ENCODE results near the gene LPAR1.

Gene LPAR1

DNA sequence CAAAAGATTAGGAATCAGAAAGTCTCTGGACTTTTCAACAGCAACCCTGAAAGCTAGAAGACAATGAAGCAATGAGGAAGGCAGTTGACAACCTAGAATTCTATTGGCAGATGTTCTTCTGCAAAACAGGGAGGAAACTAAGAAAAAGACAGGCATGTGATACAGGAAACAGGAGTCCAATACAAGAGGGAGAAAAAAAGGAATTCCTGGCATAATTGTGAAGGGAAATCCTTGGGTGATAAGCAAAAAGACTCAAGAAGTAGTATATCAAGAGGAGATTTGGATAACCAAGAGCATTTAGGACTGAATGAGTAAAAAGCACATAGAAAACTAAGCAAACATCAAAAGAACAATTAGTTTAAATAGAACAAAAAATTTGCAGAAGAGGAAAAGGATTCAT lies 58.6 kb downstream of the LPAR1 start:
- Histone ChIP-seq H3K27me3 (ENCODE audit: insufficient read depth, low read length, poor library complexity, severe bottlenecking) (no peaks in the 10 kb centered on the region), H3K79me2 (ENCODE audit: insufficient read depth, low read length) (no peaks in the 10 kb centered on the region), H3K4me3 (ENCODE audit: low read length, poor library complexity, severe bottlenecking) (no peak overlapping the region), H3F3A (ENCODE audit: low read depth) (no peaks in the 10 kb centered on the region), H3K4me1 (ENCODE audit: insufficient read depth, low read length, poor library complexity, severe bottlenecking) (no peaks in the 10 kb centered on the region), H4K20me1 (ENCODE audit: insufficient read depth, low read length, poor library complexity, severe bottlenecking) (no peaks in the 10 kb centered on the region), H3K9me3 (ENCODE audit: insufficient read depth, low read depth, low read length) (no peaks in the 10 kb centered on the region), H3K9me2 (replicated peaks; ENCODE audit: low read depth, low read length) (no peaks in the 10 kb centered on the region), H3K9ac (ENCODE audit: low read depth, low read length, poor library complexity, severe bottlenecking) (no peak overlapping the region), H3K36me3 (ENCODE audit: insufficient read depth, low read length) (no peaks in the 10 kb centered on the region), H3K4me2 (ENCODE audit: low read depth, low read length, poor library complexity, severe bottlenecking) (no peak overlapping the region), H2AFZ (ENCODE audit: low read length) (no peak overlapping the region)
- no peak for TF ChIP-seq EZH2phosphoT487 (IDR thresholded peaks at IDR 0.05; ENCODE audit: borderline replicate concordance)
- TF ChIP-seq, protein P1, sequence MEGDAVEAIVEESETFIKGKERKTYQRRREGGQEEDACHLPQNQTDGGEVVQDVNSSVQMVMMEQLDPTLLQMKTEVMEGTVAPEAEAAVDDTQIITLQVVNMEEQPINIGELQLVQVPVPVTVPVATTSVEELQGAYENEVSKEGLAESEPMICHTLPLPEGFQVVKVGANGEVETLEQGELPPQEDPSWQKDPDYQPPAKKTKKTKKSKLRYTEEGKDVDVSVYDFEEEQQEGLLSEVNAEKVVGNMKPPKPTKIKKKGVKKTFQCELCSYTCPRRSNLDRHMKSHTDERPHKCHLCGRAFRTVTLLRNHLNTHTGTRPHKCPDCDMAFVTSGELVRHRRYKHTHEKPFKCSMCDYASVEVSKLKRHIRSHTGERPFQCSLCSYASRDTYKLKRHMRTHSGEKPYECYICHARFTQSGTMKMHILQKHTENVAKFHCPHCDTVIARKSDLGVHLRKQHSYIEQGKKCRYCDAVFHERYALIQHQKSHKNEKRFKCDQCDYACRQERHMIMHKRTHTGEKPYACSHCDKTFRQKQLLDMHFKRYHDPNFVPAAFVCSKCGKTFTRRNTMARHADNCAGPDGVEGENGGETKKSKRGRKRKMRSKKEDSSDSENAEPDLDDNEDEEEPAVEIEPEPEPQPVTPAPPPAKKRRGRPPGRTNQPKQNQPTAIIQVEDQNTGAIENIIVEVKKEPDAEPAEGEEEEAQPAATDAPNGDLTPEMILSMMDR (conservative IDR thresholded peaks at IDR 0.05; ENCODE audit: low read length) = no peak

DNA sequence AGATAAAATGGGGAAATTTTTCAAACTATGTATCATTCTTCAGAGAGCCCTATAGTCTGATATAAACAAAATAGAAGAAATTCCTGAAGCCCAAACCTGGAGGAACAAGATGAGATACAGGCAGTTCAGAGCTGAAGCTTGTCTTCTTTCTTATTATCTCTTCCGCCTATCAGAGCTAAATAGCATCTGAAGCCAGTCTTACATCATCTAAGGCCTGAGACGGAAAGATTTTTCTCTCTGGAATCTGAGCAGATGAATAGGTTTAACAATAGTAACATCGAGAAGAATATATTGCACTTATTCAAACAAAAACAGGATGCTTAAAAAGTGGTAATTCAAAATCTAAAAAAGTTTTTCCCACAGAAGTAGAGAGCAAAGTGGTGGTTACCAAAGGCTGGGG lies 59.8 kb downstream of the LPAR1 start:
- TF ChIP-seq EZH2phosphoT487 (IDR thresholded peaks at IDR 0.05; ENCODE audit: borderline replicate concordance) = no peak
- TF ChIP-seq, protein P1 (conservative IDR thresholded peaks at IDR 0.05; ENCODE audit: low read length) = no peak
- Histone ChIP-seq H3K36me3 (ENCODE audit: insufficient read depth, low read length) (no peaks in the 10 kb centered on the region), H3F3A (ENCODE audit: low read depth) (no peaks in the 10 kb centered on the region), H3K9me3 (ENCODE audit: insufficient read depth, low read depth, low read length) (no peaks in the 10 kb centered on the region), H3K9me2 (replicated peaks; ENCODE audit: low read depth, low read length) (no peaks in the 10 kb centered on the region), H4K20me1 (ENCODE audit: insufficient read depth, low read length, poor library complexity, severe bottlenecking) (no peaks in the 10 kb centered on the region), H3K79me2 (ENCODE audit: insufficient read depth, low read length) (no peaks in the 10 kb centered on the region), H3K4me2 (ENCODE audit: low read depth, low read length, poor library complexity, severe bottlenecking) (no peak overlapping the region), H3K4me3 (ENCODE audit: low read length, poor library complexity, severe bottlenecking) (no peak overlapping the region), H3K27me3 (ENCODE audit: insufficient read depth, low read length, poor library complexity, severe bottlenecking) (no peaks in the 10 kb centered on the region), H3K4me1 (ENCODE audit: insufficient read depth, low read length, poor library complexity, severe bottlenecking) (no peaks in the 10 kb centered on the region), H2AFZ (ENCODE audit: low read length) (no peak overlapping the region), H3K9ac (ENCODE audit: low read depth, low read length, poor library complexity, severe bottlenecking) (no peak overlapping the region)

DNA sequence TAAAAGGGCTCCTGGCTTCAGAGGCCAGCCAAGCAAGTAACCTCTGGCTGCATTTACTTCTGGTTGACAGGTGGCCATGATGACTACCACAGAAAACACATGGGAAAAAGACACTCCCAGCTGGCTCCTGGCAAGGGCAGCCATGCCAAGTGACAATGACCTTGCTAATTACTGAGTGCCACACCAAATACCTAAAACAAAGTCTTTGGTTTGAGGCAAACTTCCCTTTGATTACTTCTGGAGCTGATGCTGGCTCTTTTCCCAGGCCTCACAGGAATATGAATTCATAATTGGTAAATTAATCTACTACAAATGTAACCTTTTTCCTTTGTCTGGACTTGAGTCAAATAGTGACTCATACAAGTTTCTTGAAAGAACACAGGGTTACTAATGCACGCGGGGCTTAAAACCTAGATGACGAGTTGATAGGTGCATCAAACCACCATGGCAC lies 61.0 kb downstream of the LPAR1 start:
- no peak overlapping the region for H3K9ac ChIP-seq (ENCODE audit: low read depth, low read length, poor library complexity, severe bottlenecking)
- H4K20me1 ChIP-seq (ENCODE audit: insufficient read depth, low read length, poor library complexity, severe bottlenecking) = no peaks in the 10 kb centered on the region
- H3K4me3 ChIP-seq (ENCODE audit: low read length, poor library complexity, severe bottlenecking) = no peak overlapping the region
- H3K4me1 ChIP-seq (ENCODE audit: insufficient read depth, low read length, poor library complexity, severe bottlenecking) = no peaks in the 10 kb centered on the region
- no peaks in the 10 kb centered on the region for H3K79me2 ChIP-seq (ENCODE audit: insufficient read depth, low read length)
- H3K4me2 ChIP-seq (ENCODE audit: low read depth, low read length, poor library complexity, severe bottlenecking) = no peak overlapping the region
- H3F3A ChIP-seq (ENCODE audit: low read depth) = no peaks in the 10 kb centered on the region
- H3K36me3 ChIP-seq (ENCODE audit: insufficient read depth, low read length) = no peaks in the 10 kb centered on the region
- no peaks in the 10 kb centered on the region for H3K9me3 ChIP-seq (ENCODE audit: insufficient read depth, low read depth, low read length)
- TF ChIP-seq EZH2phosphoT487 (IDR thresholded peaks at IDR 0.05; ENCODE audit: borderline replicate concordance) = no peak
- TF ChIP-seq, protein P1 (conservative IDR thresholded peaks at IDR 0.05; ENCODE audit: low read length) = no peak
- H2AFZ ChIP-seq (ENCODE audit: low read length) = no peak overlapping the region
- no peaks in the 10 kb centered on the region for H3K27me3 ChIP-seq (ENCODE audit: insufficient read depth, low read length, poor library complexity, severe bottlenecking)
- no peaks in the 10 kb centered on the region for H3K9me2 ChIP-seq (replicated peaks; ENCODE audit: low read depth, low read length)
